Stimulated activated CD4-positive, alpha-beta T cell treated with anti-CD3 and anti-CD28 coated beads, Interleukin-15, amount 100 ng/mL, for 1 hour (primary cell): Measurements from ENCODE around the gene ETNK1.
"Not testable (repeated sequence)": the region's sequence is repeated elsewhere in the genome, so short reads cannot be mapped to it uniquely, and the experiment has no call there.

Experiments
- DNase-seq, 2 donors: peaks; one replicate each; pipeline ENCODE4 v3.0.0-alpha.2; 2020; ENCODE audit warnings: low read depth in 1 of 2, low spot score in 1 of 2

Gene ETNK1, protein sequence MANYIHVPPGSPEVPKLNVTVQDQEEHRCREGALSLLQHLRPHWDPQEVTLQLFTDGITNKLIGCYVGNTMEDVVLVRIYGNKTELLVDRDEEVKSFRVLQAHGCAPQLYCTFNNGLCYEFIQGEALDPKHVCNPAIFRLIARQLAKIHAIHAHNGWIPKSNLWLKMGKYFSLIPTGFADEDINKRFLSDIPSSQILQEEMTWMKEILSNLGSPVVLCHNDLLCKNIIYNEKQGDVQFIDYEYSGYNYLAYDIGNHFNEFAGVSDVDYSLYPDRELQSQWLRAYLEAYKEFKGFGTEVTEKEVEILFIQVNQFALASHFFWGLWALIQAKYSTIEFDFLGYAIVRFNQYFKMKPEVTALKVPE

DNA sequence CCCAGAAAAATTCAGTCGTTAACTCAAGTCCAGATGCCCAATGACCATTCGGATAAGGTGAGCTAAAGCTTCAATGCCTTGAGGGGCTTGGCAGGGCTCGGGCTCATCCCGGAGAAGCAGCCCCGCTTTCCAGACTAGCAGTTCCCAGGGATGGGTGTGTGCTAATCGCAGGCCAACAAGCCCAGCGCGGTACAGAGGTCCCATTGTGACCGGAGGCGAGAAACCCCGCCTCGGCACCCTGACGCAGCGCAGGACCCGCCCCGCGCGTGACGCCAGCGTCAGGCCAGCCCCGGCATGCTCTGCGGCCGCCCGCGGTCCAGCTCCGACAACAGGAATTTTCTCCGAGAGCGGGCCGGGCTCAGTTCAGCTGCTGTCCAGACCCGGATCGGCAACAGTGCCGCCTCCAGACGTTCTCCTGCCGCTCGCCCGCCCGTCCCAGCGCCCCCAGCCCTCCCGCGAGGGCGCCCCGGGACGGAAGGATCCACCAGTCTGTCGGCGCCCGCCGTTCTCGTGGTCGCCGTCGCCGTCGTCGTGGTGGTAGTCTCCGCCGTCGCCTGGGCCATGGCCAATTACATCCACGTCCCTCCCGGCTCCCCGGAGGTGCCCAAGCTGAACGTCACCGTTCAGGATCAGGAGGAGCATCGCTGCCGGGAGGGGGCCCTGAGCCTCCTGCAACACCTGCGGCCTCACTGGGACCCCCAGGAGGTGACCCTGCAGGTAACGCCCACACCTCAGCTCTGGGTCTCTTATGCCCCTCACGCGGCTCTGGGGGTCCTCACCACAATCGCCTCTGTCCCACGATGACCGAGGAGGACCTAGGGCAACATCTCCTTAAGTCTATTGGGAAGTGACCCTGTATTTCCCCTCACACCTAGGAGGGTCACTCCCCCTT is at the start of gene ETNK1:
TSS of gene ETNK1 (plus strand) at position 302 of the 892 bp plus-strand sequence. CDS start at position 562, 260 bp downstream.
- peak; percentile 61 to 79 for DNase-seq

DNA sequence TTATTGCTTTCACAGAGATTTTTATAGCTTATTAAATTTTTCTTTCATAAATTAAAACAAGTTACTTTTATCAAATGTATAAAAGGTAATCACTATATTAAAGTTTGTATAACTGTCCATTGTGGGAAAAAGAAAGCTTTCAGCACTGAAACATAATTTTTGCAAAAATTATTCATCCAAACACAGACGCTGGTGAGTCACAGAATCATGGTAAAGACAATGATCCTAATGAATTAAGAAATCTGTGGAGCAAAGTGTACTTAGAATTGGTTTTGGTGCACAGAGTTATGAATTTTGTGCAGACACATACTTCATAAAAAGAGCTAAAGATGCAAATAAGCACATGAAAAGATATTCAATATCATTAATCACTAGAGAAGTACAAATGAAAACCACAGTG is 48.9 kb upstream of the ETNK1 start:
- DNase-seq: no peak

DNA sequence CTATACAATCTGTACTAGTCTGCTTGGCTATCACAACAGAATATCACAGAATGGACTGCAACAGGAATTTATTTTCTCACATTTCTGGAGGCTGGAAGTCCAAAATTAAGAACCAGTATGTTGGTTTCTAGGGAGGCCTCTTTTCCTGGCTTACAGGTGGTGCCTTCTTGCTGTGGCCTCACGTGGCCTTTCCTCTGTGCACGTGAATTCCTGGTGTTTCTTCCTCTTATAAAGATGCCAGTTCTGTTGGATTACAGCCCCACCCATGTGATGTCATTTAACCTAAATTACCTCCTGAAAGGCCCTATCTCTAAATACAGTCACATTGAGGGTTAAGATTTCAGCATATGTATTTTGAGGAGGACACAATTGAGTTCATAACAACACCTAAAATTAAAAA is 48.5 kb upstream of the ETNK1 start:
- no peak for DNase-seq

DNA sequence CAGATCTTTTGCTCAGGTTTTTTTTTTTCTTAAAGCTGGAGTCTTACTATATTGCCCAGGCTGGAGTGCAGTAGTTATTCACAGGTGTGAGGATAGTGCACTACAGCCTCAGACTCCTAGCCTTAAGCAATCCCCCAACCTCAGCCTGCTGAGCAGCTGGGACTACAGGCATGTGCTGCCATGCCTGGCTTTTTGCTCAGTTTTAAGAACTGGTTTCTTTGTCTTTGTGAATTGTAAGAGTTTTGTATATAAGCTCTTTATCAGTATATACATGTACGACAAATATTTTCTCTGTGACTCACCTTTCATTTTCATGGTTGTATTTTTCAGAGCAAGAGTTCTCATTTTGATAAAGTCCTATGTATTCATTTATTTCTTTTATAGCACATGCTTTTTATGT is 47.3 kb upstream of the ETNK1 start:
- DNase-seq: no peak

DNA sequence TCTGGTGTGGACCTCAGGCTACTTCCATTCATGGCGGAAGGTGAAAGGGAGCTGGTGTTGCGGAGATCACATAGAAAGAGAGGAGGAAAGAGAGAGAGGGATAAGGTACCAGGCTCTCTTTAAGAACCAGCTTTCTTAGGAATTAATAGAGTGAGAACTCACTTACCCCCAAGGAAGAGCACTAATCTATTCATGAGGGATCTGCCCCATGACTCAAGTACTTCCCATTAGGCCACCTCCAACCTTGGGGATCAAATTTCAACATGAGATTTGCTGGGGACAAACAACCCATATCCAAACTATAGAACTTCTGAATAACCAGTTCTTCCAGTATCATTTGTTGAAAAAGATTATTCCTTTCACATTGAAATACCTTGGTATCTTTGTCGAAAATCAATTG is 46.6 kb upstream of the ETNK1 start:
- DNase-seq: no peak

DNA sequence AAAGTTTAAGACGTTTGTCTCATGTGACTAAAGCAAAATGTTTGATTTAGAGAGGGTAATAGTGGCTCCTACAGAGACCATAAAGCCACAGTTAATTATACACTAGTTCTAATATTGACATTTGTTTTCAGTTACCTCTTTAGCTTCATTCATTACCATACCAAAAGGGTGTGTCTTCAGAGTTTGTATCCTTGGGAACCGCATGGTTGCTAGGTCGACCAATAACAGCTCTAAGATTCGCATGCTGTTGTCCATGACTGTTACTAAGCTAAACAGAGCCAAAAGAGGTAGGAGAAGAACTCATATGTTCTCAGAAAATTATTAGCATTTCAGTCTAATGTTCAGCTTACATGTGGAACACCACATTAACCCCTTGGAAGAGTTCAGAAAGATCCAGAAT is 36.2 kb upstream of the ETNK1 start:
- DNase-seq: no peak

DNA sequence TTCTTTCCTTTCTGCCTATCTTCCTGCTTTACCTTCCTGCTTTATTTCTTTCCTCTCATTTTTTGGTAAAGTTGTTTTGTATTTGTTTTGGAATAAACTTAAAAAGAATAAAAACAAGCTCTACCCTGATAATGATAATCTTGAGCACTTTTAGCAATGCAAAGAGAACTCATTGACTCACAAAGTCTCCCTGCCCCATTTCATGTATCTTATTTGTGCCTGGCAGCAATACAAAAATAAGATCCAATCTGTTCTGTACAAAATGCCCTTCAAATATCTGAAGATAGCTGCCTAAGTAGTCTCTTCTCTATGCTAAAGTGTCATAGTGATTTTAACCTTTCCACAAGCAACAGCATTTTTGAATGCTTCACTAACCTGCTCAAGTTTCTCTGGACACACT is 31.1 kb upstream of the ETNK1 start:
- no peak for DNase-seq

DNA sequence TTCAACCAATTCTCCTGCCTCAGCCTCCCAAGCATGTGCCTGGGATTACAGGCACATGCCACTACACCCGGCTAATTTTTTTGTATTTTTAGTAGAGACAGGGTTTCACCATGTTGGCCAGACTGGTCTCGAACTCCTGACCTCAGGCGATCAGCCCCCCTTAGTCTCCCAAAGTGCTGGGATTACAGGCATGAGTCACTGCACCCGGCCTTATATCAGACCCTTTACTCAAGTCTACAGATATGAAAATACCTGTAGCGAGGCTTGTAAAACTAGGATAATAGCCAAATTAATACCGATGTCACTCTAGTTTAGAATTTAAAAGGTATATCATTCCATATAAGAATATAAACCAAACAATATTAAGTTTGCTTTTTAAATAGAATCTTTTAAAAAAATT is 27.4 kb upstream of the ETNK1 start:
- DNase-seq: not testable (repeated sequence)

DNA sequence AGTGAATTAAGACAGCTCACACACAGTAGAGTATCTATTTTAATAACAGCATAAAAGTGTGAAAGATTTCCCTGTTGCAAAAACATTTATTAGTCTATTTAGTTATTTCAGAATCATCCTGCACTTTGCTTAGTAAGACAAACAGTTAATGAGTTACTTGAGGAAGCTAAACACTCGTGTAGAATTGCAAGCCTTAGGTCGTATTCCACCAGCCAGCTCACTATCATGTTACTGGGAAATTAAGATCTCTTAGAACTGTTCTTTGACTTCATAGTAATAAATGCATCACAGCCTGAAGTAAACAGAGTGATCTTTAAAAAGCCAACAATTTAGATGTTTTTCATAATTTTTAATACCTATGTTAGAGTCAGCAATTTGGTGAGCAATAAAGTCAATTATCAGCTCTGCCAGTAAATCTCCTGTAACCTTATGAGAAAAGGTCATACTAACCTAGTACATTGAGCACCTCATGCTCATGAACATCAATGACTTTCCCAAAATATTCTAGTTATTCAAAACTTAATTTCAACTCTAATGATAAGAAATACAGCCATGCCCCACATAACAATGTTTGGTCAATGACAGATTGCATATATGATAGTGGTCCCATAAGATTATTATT is 26.7 kb upstream of the ETNK1 start:
- no peak for DNase-seq

DNA sequence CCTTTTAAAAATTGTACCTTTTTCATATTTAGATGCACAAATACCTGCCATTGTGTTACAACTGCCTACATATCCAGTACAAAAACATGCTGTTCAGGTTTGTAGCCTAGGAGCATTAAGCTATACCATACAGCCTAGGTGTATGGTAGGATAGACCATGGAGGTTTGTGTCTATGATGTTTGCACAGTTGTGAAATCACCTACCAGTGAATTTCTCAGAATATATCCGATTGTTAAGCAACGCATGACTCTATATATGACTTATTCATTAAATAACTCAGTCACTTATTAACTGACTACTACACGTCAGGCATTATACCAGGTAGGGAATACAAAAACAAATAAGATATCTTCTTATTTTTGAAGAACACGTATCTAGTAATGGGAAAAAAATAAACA is 26.2 kb upstream of the ETNK1 start:
- no peak for DNase-seq

DNA sequence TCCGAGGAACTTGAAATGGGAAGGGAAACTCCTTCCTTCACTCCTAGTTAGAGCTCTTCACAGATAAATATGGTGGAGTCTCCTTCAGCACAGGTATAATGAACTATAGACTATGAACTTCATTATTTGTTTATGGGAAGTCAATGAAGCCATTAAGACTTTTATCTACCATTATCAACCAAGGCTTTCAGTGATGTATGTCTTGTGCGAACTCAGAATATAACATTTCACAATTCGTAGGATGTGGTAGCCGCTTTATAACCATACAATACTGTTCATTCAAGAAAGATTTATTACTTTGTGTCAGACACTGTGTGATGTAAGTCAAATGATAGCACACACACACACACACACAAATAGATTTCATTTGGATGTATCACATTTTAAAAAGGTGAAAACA is 24.8 kb upstream of the ETNK1 start:
- no peak for DNase-seq

DNA sequence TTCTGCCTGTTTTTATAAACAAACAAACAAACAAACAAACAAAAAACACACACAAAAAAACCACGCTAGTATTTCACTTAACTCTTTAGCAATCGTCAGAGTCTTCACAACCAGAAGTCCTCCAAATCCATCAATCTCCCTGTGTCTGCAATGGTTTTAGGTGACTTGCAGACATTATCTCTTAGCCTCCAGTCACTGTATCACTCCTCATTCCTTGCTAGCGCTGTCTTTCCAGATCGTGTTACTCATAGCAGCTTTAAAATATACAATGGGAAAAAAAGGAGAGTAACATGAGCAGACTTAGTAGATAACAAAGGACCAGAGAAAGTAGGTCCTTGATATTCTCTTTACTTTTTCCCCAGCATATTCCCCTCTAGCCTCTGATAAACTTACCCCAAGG is 15.5 kb upstream of the ETNK1 start:
- no peak for DNase-seq

DNA sequence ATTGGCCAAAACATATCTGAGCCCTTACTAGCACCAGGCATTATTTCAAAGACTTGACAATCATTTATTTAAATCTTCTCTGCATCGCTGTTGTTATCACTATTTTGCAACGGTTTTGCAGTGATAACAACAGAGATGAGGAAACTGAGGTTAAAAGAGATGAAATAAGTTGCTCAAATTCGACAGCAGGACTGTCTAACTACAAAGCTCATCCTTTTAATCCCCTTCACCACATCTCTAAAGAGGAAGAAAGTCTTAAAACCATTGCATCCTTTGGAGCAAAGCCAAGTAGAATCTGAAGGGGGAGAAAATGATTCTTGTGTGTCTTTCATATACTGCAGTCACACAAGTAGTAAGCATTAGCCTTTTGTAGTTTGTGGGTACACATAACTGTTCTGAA is 14.8 kb upstream of the ETNK1 start:
- DNase-seq: no peak

DNA sequence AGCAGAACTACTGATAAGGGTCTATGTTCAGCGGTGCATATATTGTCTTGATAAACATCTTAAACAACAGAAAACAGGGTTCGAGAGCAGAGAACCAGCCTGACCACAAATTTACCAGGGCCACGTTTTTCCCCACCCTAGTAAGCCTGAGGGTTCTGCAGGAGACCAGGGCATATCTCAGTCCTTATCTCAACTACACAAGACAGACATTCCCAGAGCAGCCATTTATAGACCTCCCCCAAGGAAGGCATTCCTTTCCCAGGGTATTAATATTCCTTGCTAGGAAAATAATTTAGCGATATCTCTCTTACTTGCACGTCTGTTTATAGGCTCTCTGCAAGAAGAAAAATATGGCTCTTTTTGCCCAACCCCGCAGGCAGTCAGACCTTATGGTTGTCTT is 12.1 kb upstream of the ETNK1 start:
- not testable (repeated sequence) for DNase-seq

DNA sequence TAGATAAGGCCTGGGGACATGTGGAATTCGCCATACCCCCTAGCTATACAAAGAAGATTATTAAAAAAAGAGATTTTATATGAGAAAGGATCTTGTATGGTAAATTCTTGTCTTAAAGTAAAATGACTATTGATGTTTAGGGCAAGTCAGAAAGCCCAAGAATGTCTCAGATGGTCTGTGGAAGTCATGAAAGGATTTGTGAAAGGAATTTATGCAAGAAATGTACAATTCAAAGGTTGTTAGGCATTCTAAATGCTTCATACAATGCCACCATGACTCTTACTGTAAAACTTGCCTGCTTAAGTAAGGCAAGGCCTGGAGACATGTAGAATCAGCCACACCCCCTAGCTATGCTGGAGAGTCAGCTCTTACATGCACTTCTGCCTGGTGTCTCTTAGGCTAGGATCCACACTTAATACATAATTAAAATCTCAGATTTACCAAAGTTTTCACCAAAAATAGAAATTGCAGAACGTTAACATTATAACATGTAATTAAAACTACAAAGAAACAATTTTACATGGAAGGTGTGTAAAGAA is 8.9 kb upstream of the ETNK1 start:
- DNase-seq: no peak

DNA sequence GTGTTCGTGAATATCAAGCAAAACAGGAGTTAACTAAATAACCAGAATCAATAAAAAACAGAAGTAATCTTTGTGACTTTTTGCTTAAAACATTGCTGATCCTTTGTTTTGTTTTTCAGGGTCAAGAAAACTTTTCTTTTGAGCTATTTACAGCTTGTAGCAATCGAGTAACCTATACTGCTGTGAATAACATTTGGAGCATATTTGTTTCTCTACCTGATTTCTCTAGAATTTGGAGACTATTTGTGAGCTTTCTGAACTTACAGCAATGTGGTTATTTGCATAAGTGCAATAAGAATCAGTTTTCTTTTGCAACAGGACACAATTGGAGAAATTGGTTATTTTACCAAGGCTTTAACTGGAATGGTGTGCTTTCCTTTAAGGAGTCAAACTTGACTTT is 7.3 kb upstream of the ETNK1 start:
- no peak for DNase-seq

DNA sequence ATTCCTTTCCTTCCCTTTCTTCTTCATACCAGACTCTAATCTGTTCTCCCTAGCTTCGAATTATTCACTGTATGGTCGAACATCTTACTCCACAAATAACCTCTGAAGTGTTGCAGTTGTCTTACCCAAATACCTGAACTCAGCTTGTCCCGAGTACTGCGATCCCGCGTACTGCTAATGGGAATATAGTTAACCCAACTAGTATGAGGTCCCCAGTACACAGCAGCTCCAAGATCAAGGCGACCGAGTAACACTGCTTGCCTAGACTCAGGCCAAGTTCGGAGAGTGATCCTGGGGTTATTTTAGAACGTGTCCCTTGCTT is 462 bp upstream of the ETNK1 start:
- no peak for DNase-seq

DNA sequence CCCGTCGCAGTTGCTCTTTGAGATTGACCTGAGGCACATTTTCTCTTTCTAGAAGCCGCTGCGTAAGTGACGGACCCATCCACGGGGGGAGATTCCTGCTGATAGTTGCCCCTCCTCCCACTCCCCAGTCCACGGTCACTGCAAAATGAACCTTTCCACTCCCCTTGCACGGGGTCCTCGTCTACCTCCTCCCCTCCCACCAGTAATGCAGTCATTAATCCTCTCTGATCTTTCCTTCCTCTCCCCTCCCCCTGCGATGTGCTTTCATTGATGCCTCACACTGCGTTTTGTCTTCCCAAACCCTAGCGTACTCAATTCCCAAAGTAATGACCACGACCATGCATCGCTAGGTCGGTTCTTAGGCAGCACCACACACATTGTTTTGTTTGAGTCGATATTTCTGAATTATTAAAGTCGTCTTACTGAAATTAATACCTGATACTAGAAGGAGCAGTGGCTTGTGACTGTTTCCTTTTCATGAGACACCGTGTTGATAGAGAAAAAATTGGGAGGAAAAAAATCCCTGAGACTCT is 857 bp downstream of the ETNK1 start:
- DNase-seq: peak; percentile 3 to 4

DNA sequence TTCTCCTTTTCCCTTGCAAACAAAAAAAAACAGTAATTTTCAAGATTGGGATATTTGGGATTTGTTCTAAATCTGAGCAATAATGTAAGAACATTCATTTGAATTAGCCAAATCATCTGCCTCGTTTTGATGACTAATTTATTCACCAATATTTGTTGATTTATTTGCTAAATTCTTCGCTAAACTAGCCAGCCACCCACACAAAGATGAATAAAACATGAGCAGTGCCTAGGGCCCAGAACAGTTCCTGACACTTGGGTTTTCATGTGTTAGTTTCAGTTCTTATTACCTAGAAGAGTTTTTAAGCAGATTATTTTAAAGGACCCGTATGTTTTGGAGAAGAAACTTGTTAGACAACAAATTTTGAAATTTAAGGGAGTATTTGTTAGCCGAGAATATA is 1.4 kb downstream of the ETNK1 start:
- DNase-seq: no peak

DNA sequence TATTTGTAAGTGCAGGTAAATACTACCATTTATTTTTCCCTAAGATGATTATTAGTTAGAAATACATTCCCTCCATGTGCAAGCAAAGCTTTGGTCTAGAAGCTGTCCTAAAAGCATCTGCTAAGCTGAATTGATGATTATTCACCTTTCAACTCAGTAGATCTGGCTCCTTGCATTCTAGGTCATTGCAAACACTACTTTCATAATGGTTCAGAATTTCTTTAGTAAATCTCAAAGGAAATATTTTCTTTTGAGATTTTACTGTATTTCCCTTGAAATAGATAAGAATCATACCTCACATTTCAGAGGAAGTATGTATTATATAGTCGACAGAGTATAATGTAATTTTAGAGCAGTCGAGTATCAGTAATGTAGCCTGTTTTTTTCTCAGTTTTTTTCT is 2.4 kb downstream of the ETNK1 start:
- DNase-seq: no peak

DNA sequence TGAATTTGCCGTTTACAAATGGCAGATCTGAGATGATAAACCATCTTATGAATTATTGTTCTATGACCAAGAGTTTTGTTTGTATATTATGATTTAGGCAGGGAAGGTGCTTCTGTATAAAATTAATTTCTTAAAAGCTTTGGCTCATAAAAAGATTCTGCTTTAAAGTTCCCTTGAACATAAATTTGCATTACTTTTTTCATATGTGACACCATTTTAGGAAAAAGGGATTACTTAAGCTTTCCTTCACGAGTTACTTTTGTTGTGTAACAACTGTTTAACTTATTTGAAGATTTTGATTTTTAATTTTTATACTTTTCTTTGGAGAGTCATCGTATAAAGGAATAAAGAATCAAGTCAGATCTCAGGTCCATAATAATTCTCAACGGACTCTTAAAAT is 3.3 kb downstream of the ETNK1 start:
- no peak for DNase-seq
